T-helper 1 cell treated with Interleukin-12 subunit alpha and Interleukin-12 subunit beta and Interleukin-4 antibody, amounts not matched to agents 30 μg/mL and 1 μg/mL, for 36 hours (primary cell): ENCODE measurements around the gene MOGAT3.

Experiments used
- H3K27ac Mint-ChIP-seq: one replicate; pipeline ENCODE4 v1.8.0; 2021; ENCODE audit warnings: mild to moderate bottlenecking, mixed read lengths
- H3K27me3 Mint-ChIP-seq: one replicate; pipeline ENCODE4 v1.8.0; 2021; ENCODE audit warnings: low read depth, mixed read lengths
- H3K36me3 Mint-ChIP-seq: one replicate; pipeline ENCODE4 v1.8.0; 2021; ENCODE audit warnings: low read depth, mixed read lengths
- H3K4me1 Mint-ChIP-seq: one replicate; pipeline ENCODE4 v1.8.0; 2021; ENCODE audit warnings: low read depth, mixed read lengths
- H3K4me3 Mint-ChIP-seq: one replicate; pipeline ENCODE4 v1.8.0; 2021; ENCODE audit warnings: mild to moderate bottlenecking, moderate library complexity, mixed read lengths
- H3K9me3 Mint-ChIP-seq: one replicate; pipeline ENCODE4 v1.8.0; 2021; ENCODE audit warnings: mixed read lengths

The MOGAT3 gene

DNA sequence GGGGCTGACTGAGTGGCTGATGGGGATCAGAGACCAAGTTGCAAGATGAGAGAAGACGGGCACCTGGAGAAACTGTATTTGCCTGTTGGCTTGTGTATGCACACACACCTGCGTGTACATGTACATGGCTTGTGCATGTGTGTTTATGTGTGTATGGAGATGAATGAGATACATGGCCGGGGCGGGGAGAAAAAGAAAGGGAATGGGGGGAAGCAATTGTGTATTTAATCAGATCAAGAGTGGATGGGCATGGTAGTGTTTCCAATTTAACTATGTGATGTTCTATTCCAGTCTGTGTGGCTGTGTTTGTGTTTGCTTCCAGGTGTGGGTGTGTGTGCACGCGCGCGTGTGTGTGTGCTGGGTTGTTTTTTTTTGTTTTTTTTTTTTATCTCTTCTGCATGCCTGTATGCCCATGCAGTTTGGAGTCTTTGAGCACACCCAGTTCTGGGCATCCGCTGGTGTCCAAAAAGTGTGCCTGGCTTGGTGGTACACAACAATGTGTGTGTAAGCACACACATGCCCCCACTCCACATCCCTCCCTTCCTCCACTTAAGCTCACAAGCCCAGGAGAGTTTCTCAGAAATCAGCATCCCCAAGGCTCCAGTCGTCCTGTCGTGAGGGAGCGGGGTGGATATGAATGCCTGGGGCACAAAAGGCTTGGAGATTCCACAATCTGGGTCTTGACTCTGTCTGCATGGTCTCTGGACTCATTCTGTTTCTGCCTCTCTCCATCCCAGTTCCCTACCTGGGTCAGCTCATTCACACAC lies 33.0 kb downstream of the MOGAT3 start:
- H3K27ac Mint-ChIP-seq, result no peak overlapping the region
- no peaks in the 10 kb centered on the region for H3K9me3 Mint-ChIP-seq
- no peak overlapping the region for H3K4me3 Mint-ChIP-seq
- peaks cover 80% of the 10 kb centered on the region for H3K27me3 Mint-ChIP-seq
- peaks cover 4% of the 10 kb centered on the region for H3K36me3 Mint-ChIP-seq
- peaks cover 44% of the 10 kb centered on the region for H3K4me1 Mint-ChIP-seq

DNA sequence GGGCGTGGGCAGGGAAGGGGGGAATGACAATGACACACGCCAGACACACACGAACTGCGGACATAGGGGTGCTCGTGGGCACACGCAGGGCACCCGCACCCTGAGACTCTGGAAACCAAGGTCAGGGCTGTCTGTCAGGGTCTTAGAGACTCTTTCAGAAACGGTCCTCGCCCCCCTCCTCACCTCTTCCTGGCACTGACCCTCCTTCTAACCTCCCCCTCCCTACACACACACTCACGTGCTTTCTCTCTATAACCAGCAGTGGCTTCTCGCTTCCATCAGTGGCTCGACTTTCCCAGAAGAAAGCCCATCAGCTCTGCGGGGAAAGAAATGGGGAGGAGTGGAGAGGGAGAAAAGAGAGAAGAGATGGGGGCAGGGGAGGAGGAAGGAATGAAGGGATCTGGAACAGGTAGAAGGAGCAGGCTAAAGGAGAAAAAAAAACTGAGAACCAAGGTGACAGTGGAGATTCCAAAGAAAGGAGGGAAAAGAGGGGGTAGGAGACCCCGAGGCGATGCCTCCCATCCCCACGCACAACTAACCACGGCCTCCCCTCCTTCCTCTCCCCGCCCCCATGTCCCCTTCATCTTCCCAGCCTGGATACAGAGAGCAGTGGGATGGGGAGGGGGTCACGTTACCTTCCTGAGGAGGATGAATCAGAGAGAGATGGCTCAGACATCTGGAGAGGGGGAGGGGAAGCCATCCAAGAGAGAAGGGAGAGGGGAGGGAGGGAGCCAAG lies 33.8 kb downstream of the MOGAT3 start:
- peaks cover 82% of the 10 kb centered on the region for H3K27me3 Mint-ChIP-seq
- no peak overlapping the region for H3K4me3 Mint-ChIP-seq
- H3K27ac Mint-ChIP-seq, result no peak overlapping the region
- no peaks in the 10 kb centered on the region for H3K9me3 Mint-ChIP-seq
- peaks cover 4% of the 10 kb centered on the region for H3K36me3 Mint-ChIP-seq
- H3K4me1 Mint-ChIP-seq, result peaks cover 45% of the 10 kb centered on the region

DNA sequence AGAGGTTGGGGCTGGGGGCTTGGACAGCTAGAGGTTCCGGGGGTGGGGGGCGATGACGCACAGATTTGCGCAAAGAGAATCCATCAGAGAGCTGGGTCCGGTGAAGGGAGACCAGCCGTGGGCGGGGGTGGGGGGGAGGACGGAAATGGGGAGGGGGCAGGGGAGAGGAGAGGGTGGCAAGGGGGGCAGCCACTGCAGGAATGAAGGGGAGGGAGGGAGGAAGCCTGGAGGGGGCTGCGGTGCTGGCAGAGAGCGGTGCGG lies 34.3 kb downstream of the MOGAT3 start:
- H3K9me3 Mint-ChIP-seq, result no peaks in the 10 kb centered on the region
- H3K4me1 Mint-ChIP-seq, result peaks cover 42% of the 10 kb centered on the region
- H3K27ac Mint-ChIP-seq, result no peak overlapping the region
- H3K4me3 Mint-ChIP-seq, result no peak overlapping the region
- peaks cover 5% of the 10 kb centered on the region for H3K36me3 Mint-ChIP-seq
- H3K27me3 Mint-ChIP-seq, result peaks cover 77% of the 10 kb centered on the region

DNA sequence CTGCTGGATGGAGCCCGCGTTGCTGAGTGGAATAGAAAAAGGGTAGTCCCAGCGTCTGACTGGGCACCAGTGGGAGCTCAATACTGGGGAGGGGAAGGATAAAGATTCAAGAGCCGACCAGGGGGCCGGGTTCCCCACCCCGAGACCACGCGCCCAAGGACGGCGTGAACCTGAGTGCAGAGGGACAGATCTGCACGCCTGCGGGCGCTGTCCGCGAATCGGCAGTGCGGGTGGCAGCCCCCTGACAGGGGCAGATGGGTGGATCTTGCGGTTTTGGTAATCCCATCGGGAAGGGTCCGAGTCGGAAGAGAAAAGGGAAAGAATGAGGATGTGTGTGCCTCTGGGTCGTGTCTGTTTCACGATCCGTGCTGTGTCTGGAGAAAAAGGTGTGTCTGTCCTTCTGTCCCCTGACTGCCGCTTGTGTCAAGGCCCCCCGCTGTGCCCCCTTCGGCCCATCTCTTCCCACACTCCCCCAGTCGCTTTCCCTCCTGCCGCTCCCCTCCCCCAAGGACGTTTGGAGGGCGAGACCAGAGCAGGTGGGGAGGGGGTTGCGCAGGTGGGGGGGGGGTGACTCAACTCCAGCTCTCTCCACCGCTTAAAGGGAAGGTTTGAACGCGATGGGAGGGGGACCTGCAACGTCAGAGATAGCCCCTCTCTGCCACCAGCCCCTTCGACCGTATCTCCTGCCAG lies 34.7 kb downstream of the MOGAT3 start:
- H3K36me3 Mint-ChIP-seq, result peaks cover 5% of the 10 kb centered on the region
- H3K27ac Mint-ChIP-seq, result peak overlapping the region; percentile 86
- peaks cover 37% of the 10 kb centered on the region for H3K4me1 Mint-ChIP-seq
- no peaks in the 10 kb centered on the region for H3K9me3 Mint-ChIP-seq
- H3K4me3 Mint-ChIP-seq, result peak overlapping the region; percentile 86
- peaks cover 73% of the 10 kb centered on the region for H3K27me3 Mint-ChIP-seq

DNA sequence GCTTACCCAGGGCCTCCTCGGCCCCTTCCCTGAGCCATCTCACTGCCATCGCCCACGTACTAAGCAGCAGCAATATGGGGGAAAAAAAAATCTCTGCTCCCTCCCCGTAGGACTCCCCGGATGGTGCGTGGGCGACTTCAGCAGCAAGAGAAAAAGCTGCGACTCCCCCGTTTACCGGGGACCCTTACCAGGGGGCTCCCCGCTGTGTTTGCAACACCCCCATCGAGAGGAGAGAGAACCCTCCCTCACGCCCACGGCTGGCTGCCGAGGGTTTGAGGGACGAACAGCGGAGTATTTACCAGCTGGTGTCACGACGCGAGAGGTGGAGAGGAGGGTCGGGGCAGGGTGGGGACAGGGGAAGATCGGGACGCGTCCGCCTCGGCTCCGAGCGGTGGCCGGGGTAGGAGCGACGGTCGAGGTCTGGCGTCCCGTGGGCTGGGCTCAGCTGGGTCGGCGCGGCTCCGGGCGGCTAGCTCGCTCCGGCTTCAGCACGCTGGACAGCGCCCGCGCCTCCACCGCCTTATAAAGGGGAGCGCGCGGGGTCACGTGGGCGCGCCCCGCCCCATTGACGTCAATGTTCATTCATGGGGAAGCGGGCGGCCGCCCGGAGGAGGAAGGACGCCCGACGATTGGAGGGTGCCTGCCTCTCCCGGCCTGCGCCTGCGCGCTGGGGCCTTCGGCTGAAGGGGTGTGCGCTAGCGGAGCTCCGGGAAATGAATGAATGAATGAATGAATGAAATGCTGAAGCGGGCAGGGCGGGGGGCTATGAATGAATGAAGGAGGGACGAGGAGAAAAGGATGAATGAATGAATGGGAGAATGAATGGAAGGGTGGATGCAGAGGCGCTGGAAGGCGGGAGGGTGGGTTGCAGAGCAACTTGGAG lies 35.5 kb downstream of the MOGAT3 start, which contains the start of gene VGF:
TSS of gene VGF (minus strand) at position 495 of the 883 bp plus-strand sequence. CDS start 726 bp downstream, outside the sequence.
- H3K9me3 Mint-ChIP-seq, result no peaks in the 10 kb centered on the region
- peaks cover 4% of the 10 kb centered on the region for H3K36me3 Mint-ChIP-seq
- peak within 1 kb of the TSS; percentile 86 for H3K27ac Mint-ChIP-seq
- peak within 1 kb of the TSS; percentile 86 for H3K4me3 Mint-ChIP-seq
- peaks cover 29% of the 10 kb centered on the region for H3K4me1 Mint-ChIP-seq
- H3K27me3 Mint-ChIP-seq, result peaks cover 65% of the 10 kb centered on the region

DNA sequence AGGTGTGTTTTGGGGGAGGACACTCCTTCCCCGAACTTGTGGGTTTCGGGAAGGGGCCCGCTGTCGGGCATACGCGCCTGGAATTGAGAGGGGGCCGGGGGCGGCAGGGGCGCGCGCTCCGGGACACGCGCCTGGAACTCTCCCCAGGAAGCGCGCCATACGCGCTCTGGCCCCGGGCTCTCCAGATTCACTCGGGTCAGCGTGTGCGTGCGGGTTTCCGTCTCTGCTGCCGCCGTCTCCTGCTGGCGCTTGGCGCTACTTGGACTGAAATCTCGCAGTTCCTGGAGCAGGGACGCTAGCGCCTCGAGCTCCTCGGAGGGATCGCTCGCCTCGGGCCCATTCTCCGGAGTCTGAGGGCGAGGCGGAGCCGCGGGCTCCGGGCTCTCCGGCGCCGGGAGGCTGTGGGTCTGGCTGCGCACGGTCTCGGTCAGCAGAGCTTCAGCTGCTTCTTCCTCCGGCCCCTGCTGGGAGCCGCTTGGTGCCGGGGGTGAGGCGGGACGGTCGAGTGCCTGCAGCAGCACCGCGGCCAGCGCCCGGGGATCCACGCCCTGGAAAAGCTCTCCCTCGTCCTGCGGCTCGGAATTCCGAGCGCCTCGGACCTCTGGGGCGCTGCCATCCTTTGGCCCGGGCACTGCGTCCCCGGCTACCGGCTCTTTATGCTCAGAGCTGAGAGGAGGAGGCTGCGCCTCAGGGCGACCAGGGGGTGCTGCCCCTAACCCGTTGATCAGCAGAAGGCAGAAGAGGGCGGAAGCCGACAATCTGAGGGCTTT lies 36.6 kb downstream of the MOGAT3 start:
- H3K4me3 Mint-ChIP-seq, result no peak overlapping the region
- no peaks in the 10 kb centered on the region for H3K9me3 Mint-ChIP-seq
- H3K27ac Mint-ChIP-seq, result peak overlapping the region; percentile 74
- H3K36me3 Mint-ChIP-seq, result peaks cover 9% of the 10 kb centered on the region
- H3K27me3 Mint-ChIP-seq, result peaks cover 54% of the 10 kb centered on the region
- peaks cover 22% of the 10 kb centered on the region for H3K4me1 Mint-ChIP-seq

DNA sequence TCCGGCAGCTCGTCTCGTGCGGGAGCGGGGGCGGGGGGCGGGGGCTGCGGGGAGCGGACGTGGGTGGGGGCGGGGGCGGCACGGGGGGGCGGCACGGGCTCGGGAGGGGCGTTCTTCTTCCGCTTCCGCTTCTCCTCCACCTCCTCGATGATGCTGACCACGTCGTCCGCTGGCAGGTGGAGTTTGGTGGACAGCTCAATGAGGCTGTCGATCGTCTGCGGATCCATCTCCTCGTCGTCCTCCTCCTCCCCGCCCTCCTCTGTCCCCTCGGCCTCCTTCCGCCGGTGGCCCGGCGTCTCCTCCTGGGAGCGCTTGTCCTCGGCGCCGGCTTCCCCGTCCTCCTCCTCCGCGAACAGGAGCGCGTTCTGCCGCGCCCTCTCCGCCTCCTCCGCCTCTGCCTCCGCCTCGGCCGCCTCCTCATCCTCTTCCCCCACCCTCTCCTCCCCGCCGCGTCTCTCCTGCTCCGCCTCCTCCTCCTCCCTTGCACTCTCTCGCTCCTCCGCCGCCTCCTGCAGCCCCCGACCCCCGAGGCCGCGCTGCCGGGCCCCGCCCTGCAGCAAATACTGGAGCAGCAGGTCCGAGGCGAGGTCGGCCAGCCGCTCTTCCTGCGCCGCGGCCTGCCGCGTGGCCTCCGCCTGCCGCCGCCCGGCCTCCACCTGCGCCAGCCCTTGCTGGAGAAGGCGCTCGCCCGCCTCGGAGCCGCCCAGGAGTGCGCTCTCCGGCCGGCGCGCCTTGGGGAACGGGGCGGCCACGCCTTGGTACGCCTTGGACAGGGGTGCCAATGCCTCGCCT lies 37.4 kb downstream of the MOGAT3 start:
- peaks cover 18% of the 10 kb centered on the region for H3K4me1 Mint-ChIP-seq
- H3K27ac Mint-ChIP-seq, result peak overlapping the region; percentile 26
- peaks cover 11% of the 10 kb centered on the region for H3K36me3 Mint-ChIP-seq
- H3K4me3 Mint-ChIP-seq, result peak overlapping the region; percentile 67
- no peaks in the 10 kb centered on the region for H3K9me3 Mint-ChIP-seq
- peaks cover 47% of the 10 kb centered on the region for H3K27me3 Mint-ChIP-seq

DNA sequence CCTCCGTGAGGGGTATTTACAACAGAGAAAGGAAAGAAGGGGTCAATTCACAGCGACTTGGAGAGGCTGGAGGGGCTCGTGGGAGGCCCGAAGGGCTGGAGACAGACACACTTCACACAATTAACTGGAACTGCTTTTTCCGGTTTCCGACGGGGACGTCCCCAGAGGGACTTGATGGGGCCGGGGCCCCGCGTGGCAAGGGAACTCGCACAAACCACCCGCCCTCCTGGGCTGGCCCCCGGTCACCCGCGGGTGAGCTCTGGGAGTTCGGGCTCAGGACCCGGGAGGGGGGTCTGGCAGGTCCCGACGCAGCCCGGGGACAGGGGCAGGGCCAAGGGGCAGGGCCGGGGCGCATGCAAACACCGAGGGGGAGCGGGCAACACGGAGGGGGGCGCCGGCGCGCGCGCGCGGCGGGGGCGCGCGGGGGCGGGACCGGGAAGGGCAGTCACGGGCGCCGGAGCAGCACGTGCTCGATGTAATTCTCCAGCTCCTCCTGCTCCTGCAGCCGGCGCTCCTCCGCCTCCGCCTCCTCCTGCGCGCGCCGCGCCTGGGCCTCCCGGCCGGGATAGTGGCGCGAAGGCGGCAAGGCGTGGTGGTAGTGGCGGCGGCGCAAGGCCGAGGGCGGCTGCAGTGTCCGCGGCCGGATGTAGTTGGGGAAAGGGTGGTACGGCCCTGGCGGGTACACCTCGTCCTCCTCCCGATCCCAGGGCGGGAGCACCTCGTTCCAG lies 38.1 kb downstream of the MOGAT3 start:
- Mint-ChIP-seq H3K36me3 (peaks cover 15% of the 10 kb centered on the region), H3K4me3 (peak overlapping the region; percentile 70), H3K9me3 (no peaks in the 10 kb centered on the region), H3K27me3 (peaks cover 40% of the 10 kb centered on the region), H3K4me1 (peaks cover 17% of the 10 kb centered on the region), H3K27ac (no peak overlapping the region)

DNA sequence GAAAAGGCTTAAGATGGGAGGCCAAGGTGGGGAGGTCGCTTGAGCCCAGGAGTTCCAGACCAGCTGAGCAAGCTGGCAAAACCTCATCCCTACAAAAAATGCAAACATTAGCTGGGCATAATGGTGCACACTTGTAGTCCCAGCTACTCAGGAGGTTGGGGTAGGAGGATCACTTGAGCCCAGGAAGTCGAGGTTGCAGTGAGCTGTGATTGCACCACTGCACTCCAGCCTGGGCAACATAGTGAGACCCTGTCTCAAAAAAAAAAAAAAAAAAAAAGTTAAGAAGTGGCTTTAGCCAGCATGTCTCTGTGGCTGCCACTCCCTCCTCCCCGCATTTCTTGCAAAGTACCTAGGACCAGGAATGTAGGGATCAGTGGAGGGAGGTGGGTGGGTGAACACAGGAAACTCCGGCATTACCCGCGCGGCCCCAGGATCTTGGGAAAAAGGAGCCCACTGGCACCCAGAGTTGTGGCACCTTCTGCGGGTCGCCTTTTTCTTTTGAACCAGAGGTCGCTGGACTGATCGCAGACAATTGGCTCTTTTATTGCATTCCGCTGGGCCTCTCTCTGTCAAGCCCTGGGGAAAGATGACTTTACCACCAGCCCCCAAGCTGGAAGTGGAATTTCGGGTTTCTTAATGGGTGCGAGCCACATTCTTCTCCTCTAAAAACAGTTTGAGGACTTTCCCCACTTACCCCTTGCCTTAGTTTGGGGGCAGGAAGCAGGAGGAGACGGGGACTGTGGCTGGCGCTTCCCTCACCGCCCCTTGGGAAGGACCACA lies 39.0 kb downstream of the MOGAT3 start:
- Mint-ChIP-seq H3K36me3 (peaks cover 16% of the 10 kb centered on the region), H3K4me3 (peak overlapping the region; percentile 70), H3K27me3 (peaks cover 31% of the 10 kb centered on the region), H3K27ac (no peak overlapping the region), H3K9me3 (no peaks in the 10 kb centered on the region), H3K4me1 (peaks cover 12% of the 10 kb centered on the region)

DNA sequence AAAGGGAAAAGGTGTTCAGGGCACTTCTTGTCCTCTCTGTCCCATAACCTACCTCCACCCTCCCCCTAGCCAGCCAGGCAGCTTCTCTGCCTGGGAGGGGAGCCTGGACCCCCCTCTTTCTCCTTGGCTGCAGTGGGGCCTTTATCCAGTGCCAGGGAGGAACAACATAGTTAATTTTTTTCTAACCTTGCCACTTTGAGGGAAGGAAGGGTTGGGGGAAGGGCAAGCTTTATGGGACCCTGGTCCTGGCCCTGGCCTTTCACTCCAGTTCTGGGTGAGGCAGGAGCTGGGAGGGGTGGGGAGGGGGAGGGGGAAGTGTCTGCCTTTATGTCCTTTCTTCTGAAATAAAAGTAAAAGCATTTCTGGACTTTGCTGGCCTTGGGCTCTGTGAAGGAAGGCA lies 39.9 kb downstream of the MOGAT3 start:
- Mint-ChIP-seq H3K36me3 (peaks cover 19% of the 10 kb centered on the region), H3K27me3 (peaks cover 23% of the 10 kb centered on the region), H3K4me1 (peaks cover 11% of the 10 kb centered on the region), H3K4me3 (no peak overlapping the region), H3K27ac (no peak overlapping the region), H3K9me3 (no peaks in the 10 kb centered on the region)

DNA sequence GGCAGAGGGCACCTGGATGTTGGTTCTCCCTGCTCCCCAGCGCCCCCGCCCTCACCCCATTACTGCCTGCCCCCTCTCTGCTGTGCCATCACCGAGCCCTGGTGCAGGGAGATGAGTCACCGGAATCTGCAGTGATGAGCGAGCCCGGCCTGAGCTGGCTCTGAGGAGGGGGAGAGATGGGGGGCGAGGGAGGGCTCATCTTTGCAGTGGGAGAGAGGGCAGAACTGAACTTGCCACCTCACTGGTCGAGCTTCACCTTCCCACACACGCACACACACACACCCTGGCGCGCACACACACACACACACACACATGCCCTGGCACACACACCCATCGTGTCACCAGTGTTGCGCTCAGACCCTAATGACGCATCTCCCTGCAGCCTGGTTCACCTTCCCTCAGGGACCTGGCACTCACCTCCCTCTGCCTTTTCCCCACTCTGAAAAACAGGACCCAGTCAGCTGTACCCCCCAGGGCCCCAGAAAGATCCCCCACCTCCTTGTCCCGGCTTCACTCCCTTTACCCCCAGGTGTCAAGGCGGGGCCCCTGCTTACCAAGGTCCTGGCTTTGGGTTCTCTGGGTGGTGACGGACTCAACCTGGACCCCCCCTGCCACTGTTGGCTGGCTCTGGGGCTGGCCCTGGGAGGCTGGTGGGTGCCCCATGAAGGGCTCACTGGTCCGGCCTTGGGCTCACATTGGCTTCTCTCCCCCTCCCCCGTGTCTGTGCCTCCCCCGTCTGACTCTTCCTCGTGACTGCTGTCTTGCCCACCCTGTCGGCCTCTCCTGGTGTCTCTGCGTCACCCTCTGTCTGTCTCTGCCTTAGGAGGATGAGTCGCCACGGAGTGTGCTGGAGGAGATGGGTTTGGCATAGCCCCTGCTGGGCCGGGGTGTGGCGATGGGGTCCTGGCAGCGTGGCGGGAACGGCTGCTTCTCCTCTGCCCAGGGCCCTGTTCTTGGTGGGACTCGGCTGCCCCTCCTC lies 40.9 kb downstream of the MOGAT3 start:
- no peaks in the 10 kb centered on the region for H3K9me3 Mint-ChIP-seq
- no peak overlapping the region for H3K27ac Mint-ChIP-seq
- no peak overlapping the region for H3K4me3 Mint-ChIP-seq
- H3K27me3 Mint-ChIP-seq, result peaks cover 14% of the 10 kb centered on the region
- H3K36me3 Mint-ChIP-seq, result peaks cover 19% of the 10 kb centered on the region
- peaks cover 12% of the 10 kb centered on the region for H3K4me1 Mint-ChIP-seq
